Measurements from ENCODE around the gene FOSB.
A peak's percentile ranks its signal among the peaks of the same experiment; 100 is the strongest.

The FOSB gene

GRCh38 chr19:45485305-45486077, 17.7 kb downstream of the FOSB start:
- DNase-seq = peak; percentile 90 to 96 (median 94)

- no peak for DNase-seq
Observed at GRCh38 chr19:45488708-45489107, 20.9 kb downstream of the FOSB start.

GRCh38 chr19:45489216-45489855, 21.5 kb downstream of the FOSB start:
- no peak for DNase-seq

- no peak for DNase-seq
Observed at GRCh38 chr19:45492137-45492626, 24.4 kb downstream of the FOSB start.

DNA sequence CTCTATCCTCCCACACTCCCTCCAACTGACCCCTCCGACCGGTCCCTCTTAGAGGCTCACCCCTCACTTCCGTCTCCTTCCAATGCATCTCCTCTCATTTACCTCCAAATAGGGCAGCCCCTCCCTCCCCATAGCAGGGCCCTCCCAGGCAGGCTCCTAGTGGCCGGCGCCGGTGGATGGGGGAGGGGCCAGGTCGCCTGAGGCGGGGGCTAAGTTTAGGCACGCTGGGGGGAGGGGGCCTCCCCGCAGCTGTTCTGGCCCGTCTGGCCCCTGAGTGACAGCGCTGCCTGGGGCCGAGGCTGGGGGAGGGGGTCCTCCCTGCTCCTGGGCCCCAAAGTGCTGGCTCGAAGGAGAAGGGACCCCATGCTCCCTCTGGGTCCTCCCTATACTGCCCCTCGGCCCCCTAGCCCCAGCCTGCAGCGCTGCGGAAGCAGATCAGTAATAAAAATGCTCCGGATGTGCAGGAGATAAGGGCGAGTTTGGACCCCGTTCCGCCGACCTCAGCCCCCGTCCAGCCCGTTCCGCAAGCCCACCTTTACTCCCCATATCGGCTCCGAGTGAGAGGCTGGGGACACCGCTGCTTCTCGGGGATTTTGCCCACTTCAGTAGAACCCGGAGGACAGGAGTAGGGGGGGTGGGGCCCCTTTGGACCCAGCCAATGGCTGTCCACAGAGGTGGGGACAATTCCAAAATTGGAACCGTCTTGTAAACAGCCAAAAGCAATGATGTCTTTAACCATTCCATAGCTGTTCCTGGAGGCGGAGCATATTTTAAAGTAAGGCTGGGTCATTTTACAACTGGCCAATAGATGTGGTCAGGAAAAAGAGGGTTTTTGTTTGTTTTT, 25.1 kb downstream of the FOSB start:
- DNase-seq = no peak

- no peak for DNase-seq
Observed at GRCh38 chr19:45494261-45494916, 26.6 kb downstream of the FOSB start.

GRCh38 chr19:45495178-45495577, 27.4 kb downstream of the FOSB start:
- no peak for DNase-seq

- peak; percentile 18 to 66 (median 40) for DNase-seq
Observed at GRCh38 chr19:45496349-45496953, 28.7 kb downstream of the FOSB start.

DNA sequence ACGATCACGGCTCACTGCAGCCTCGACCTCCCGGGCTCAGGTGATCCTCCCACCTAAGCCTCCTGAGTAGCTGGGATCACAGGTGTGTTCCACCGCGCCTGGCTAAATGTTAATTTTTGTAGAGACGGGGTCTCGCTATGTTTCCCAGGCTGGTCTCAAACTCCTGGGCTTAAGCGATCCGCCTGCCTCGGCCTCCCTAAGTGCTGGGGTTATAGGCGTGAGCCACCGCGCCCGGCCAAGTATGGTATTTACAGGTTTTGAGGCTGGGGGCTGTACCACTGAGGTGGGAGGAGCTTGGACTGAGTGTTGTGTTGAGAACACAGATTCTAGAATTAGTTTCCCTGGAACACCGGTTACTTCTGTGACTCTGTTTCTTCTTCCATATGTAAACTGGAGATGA, 30.0 kb downstream of the FOSB start:
- DNase-seq = no peak

DNA sequence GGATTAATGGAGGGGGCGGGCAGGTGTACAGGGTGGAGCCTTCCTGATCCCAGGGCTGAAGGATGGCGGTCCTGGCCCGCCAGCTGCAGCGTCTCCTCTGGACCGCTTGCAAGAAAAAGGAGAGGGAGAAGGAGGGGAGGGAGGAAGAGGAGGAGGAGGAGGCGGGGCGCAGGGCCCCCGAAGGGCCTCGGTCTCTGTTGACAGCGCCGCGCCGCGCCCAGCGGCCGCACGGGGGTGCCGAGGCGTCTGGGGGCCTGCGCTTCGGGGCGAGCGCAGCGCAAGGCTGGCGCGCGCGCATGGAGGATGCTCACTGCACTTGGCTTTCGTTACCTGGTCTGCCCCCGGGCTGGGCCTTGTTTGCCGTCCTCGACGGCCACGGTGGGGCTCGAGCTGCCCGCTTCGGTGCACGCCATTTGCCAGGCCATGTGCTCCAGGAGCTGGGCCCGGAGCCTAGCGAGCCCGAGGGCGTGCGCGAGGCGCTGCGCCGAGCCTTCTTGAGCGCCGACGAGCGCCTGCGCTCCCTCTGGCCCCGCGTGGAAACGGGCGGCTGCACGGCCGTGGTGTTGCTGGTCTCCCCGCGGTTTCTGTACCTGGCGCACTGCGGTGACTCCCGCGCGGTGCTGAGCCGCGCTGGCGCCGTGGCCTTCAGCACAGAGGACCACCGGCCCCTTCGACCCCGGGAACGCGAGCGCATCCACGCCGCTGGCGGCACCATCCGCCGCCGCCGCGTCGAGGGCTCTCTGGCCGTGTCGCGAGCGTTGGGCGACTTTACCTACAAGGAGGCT, 30.8 kb downstream of the FOSB start, which contains the start of gene PPM1N:
PPM1N (plus strand) TSS at position 33 of the 785 bp plus-strand sequence; CDS start at position 63, 30 bp downstream.
- peak; percentile 31 to 66 (median 52) for DNase-seq

DNA sequence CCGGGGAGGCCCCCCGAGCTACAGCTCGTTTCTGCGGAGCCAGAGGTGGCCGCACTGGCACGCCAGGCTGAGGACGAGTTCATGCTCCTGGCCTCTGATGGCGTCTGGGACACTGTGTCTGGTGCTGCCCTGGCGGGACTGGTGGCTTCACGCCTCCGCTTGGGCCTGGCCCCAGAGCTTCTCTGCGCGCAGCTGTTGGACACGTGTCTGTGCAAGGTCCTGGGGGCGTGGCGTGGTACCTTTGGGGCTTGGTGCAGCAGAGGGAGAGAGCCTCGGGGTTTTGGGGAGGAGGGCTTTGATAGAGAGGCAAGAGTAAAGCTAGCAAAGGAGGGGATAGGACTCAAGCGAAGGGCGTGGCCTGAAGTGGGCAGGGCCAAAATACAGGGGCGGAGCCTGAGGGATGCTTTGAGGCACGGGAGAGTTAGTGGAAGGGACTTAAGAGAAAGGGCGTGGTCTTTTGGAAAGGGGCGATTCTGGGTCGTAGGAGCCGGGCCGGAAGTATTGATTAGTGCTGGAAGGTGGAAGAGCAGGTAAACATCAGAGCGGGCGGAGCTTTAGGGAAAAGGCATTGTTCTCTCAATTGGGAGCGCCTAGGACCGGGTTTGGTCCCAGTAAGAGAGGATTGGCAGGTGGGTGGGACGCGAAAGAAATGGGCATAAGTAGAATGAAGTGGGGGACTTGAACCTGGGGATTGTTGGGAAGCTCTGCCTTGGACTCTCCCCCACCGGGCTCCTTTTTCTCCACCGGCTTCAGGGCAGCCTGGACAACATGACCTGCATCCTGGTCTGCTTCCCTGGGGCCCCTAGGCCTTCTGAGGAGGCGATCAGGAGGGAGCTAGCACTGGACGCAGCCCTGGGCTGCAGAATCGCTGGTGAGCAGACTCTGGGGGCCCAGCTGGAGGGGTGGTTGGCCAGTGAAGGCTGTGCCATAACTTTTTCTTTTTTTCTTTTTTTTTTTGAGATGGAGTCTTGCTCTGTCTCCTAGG, 31.7 kb downstream of the FOSB start:
- peak; percentile 44 to 69 (median 53) for DNase-seq

GRCh38 chr19:45500918-45501729, 33.3 kb downstream of the FOSB start:
- DNase-seq = no peak

DNA sequence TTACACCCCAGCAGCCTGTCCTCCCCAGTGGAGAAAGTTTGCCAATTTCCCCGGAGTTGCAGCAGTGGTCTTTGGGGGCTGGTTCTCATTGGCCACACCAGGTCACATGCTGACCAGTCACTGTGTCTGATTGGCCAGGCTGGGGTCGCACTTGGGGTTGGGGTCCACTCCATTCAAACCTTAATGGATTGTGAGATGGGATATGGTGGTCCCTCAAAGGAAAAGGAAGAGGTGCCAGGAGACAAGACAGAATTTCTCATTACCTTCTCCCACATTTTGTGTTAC, 33.9 kb downstream of the FOSB start:
- no peak for DNase-seq

DNA sequence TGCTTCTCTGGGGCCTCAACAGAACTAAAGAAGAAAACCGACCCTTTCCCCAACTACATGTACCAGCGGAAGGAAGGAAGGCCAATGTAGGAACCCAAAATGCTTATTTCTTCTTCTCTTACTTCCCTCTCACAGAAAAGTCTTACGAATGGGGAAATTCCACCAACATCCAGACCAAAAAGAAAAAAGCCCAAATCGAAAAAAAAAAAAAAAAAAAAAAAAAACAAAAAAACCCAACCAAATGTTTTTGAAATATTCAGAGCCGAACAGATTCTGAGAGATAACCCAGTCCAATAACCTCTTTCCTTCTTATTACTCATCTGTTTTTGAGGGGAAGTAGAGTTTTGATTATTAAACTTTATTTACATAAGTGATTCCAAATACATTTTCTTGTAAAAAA, 34.3 kb downstream of the FOSB start:
- no peak for DNase-seq

GRCh38 chr19:45503909-45504308, 36.1 kb downstream of the FOSB start:
- no peak for DNase-seq

DNA sequence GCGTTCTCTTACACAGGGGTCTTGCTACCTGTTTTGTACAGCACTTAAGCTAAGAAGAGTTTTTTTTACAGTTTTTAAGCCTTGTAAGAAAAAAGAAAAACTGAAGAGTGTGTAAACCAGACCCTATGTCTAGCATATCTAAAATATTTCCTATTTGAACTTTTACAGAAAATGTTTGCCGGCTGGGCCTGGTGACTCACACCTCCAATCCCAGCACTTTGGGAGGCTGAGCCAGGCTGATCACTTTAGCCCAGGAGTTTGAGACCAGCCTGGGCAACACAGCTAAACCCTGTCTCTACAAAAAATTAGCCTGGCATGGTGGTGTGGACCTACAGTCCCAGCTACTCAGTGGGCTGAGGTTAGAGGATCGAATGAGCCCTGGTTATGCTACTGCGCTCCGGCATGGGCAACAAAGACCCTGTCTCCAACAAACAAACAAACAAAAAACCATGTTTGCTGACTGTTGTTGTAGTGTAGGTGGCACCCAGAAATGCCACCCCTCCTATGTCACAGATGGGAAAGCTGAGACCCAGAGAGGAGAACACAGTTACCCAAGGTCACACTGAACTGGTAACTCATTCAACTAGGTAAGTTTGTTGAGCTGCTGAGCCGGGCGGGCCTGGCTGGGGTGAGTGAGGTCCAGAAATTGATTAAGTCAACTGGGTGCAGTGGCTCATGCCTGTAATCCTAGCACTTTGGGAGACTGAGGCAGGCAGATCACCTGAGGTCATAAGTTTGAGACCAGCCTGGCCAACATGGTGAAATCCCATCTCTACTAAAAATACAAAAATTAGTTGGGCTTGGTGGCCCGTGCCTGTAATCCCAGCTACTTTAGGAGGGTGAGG, 37.6 kb downstream of the FOSB start:
- DNase-seq = no peak

GRCh38 chr19:45505996-45506245, 38.1 kb downstream of the FOSB start:
- no peak for DNase-seq

- DNase-seq = peak; percentile 94 to 99 (median 96)
Observed at GRCh38 chr19:45506246-45506988, 38.6 kb downstream of the FOSB start.
